DMS114 treated with DMSO at 0.1 percent for 48 hours (cell line): ENCODE measurements around the gene GNAT3.

Experiments used
- DNase-seq: peaks from one replicate; lab custom pipeline; 2025; ENCODE audit not compliant: unreplicated experiment; lab: John Stamatoyannopoulos, UW

GNAT3 gene

GRCh38 chr7:80500325-80500724 is 11.5 kb downstream of the GNAT3 start:
- no peak for DNase-seq

GRCh38 chr7:80499350-80499953 is 12.4 kb downstream of the GNAT3 start:
- no peak for DNase-seq

GRCh38 chr7:80498481-80499349 is 13.1 kb downstream of the GNAT3 start:
- DNase-seq: no peak

- no peak for DNase-seq
These were observed 15.3 kb downstream of the GNAT3 start for GRCh38 chr7:80496586-80496985.

GRCh38 chr7:80493121-80493849 is 18.6 kb downstream of the GNAT3 start:
- no peak for DNase-seq

- no peak for DNase-seq
These were observed 20.4 kb downstream of the GNAT3 start for GRCh38 chr7:80491462-80491861.

GRCh38 chr7:80488851-80489370 is 23.0 kb downstream of the GNAT3 start:
- DNase-seq: no peak

- DNase-seq: no peak
These were observed 23.5 kb downstream of the GNAT3 start for GRCh38 chr7:80488406-80488805.

- no peak for DNase-seq
These were observed 26.1 kb downstream of the GNAT3 start for GRCh38 chr7:80485721-80486120.

- DNase-seq: no peak
These were observed 28.9 kb downstream of the GNAT3 start for GRCh38 chr7:80482950-80483349.

GRCh38 chr7:80481196-80481884 is 30.5 kb downstream of the GNAT3 start:
- no peak for DNase-seq

GRCh38 chr7:80480566-80480965 is 31.3 kb downstream of the GNAT3 start:
- DNase-seq: no peak

GRCh38 chr7:80478683-80479082 is 33.2 kb downstream of the GNAT3 start:
- no peak for DNase-seq

- no peak for DNase-seq
These were observed 35.8 kb downstream of the GNAT3 start for GRCh38 chr7:80476035-80476434.

GRCh38 chr7:80475383-80475782 is 36.5 kb downstream of the GNAT3 start:
- no peak for DNase-seq

- no peak for DNase-seq
These were observed 38.1 kb downstream of the GNAT3 start for GRCh38 chr7:80473751-80474150.

- DNase-seq: no peak
These were observed 39.2 kb downstream of the GNAT3 start for GRCh38 chr7:80472491-80473200.

- no peak for DNase-seq
These were observed 42.7 kb downstream of the GNAT3 start for GRCh38 chr7:80468931-80469714.

- no peak for DNase-seq
These were observed 44.8 kb downstream of the GNAT3 start for GRCh38 chr7:80467069-80467468.

GRCh38 chr7:80466636-80467035 is 45.2 kb downstream of the GNAT3 start:
- DNase-seq: no peak
